Measurements from ENCODE around the gene KRTAP4-5. TPM values are rescaled to one million over a fixed set of nuclear protein-coding genes. Genes with fewer than 3 reads are reported as not detected.
"Not testable (repeated sequence)": the region's sequence is repeated elsewhere in the genome, so short reads cannot be mapped to it uniquely, and the experiment has no call there.

Gene KRTAP4-5
- not detected for polyA plus RNA-seq
- long read RNA-seq, donor 1, result 0 reads
- long read RNA-seq, donor 2, result 0 reads
- long read RNA-seq, donor 3, result 0 reads
- long read RNA-seq, donor 4, result 0 reads
- long read RNA-seq, donor 5, result 0 reads
- long read RNA-seq, donor 6, result 0 reads
- long read RNA-seq, donor 7, result 0 reads
- long read RNA-seq, donor 8, result 0 reads
- long read RNA-seq, donor 9, result 0 reads
- long read RNA-seq, donor 10, result 0 reads

DNA sequence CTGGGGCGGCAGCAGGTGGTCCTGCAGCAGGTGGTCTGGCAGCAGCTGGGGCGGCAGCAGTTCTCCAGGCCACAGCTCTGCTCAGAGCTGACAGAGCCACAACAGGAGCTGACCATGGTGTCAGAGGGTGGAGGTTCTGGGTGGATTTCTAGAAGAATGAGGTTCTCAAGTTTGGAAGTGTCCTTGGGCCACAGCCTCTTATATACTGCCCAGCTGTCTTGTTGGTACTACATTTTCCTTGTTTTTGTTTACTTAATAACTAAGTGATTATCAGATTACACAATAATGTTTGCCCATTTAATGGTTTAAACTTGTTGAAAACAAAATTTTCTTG is at the start of gene KRTAP4-5:
TSS of gene KRTAP4-5 (minus strand) at position 174 of the 334 bp plus-strand sequence. CDS start at position 116, 58 bp downstream.
- no peaks in the 10 kb centered on the region for H3K36me3 ChIP-seq (ENCODE audit: control insufficient read depth in 3 of 3, insufficient read depth in 2 of 3, low read depth in 1 of 3, low read length in 3 of 3)
- FAIRE-seq, result no peak
- H3K4me3 ChIP-seq (ENCODE audit: low read depth in 1 of 3, low read length in 3 of 3), result no peak within 1 kb of the TSS
- H3K4me1 ChIP-seq (ENCODE audit: control insufficient read depth in 3 of 3, insufficient read depth in 2 of 3, low read depth in 1 of 3, low read length in 2 of 3), result no peaks in the 10 kb centered on the region
- WGBS, 3 donors, result 53 to 68% (median 66%) methylated on average over 2 of the region's 2 CpGs
- DNase-seq, result no peak
- H3K9me3 ChIP-seq (ENCODE audit: control insufficient read depth in 2 of 2, insufficient read depth in 1 of 2, low read depth in 1 of 2, low read length in 1 of 2), result peaks cover 0 to 3% of the 10 kb centered on the region in 2 donors
- H3K27ac ChIP-seq (ENCODE audit: low read depth in 1 of 3, low read length in 2 of 3), result no peak within 1 kb of the TSS
- H3K27me3 ChIP-seq (ENCODE audit: control insufficient read depth in 3 of 3, insufficient read depth in 3 of 3, low read length in 3 of 3), result peaks cover 0 to 7% (median 2%) of the 10 kb centered on the region in 3 donors

DNA sequence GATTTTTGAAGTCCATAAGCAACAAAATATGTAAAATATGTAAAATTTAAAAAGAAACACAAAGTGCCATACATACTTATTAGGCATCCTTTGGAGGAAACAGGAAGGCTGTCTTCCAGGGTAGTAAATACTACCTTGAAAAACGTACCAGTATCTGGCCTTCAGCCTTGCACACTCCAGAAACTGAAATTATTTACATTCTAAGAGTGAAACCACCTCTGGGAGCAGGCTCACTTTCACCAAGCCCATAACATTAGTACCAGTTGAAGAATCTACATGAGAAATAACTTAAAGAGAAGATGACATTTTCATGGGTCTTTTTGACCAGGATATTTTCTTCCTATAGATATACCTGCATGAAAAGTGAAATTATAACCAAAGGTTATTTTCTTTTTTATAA is 46.4 kb upstream of the KRTAP4-5 start:
- no peak for FAIRE-seq
- H3K27ac ChIP-seq (ENCODE audit: low read depth in 1 of 3, low read length in 2 of 3), result no peak overlapping the region
- no peak overlapping the region for H3K4me3 ChIP-seq (ENCODE audit: low read depth in 1 of 3, low read length in 3 of 3)
- H3K9me3 ChIP-seq (ENCODE audit: control insufficient read depth in 2 of 2, insufficient read depth in 1 of 2, low read depth in 1 of 2, low read length in 1 of 2), result no peaks in the 10 kb centered on the region
- no peaks in the 10 kb centered on the region for H3K36me3 ChIP-seq (ENCODE audit: control insufficient read depth in 3 of 3, insufficient read depth in 2 of 3, low read depth in 1 of 3, low read length in 3 of 3)
- WGBS, 3 donors, result 7 to 24% (median 9%) methylated on average over 1 of the region's 1 CpG
- H3K4me1 ChIP-seq (ENCODE audit: control insufficient read depth in 3 of 3, insufficient read depth in 2 of 3, low read depth in 1 of 3, low read length in 2 of 3), result no peaks in the 10 kb centered on the region
- DNase-seq, result no peak
- H3K27me3 ChIP-seq (ENCODE audit: control insufficient read depth in 3 of 3, insufficient read depth in 3 of 3, low read length in 3 of 3), result peaks cover 0 to 3% (median 2%) of the 10 kb centered on the region in 3 donors

DNA sequence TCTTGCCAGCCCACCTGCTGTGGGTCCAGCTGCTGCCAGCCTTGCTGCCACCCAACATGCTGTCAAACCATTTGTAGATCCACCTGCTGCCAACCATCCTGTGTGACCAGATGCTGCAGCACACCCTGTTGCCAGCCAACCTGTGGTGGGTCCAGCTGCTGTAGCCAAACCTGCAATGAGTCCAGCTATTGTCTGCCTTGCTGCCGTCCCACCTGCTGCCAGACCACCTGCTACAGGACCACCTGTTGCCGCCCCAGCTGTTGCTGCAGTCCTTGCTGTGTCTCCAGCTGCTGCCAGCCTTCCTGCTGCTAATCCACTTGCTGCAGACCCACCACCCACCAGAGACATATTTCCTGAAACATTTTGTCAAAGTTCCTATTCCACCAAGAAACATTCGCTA is 40.7 kb upstream of the KRTAP4-5 start:
- H3K36me3 ChIP-seq (ENCODE audit: control insufficient read depth in 3 of 3, insufficient read depth in 2 of 3, low read depth in 1 of 3, low read length in 3 of 3), result no peaks in the 10 kb centered on the region
- DNase-seq (no peak), FAIRE-seq (no peak)
- H3K4me3 ChIP-seq (ENCODE audit: low read depth in 1 of 3, low read length in 3 of 3), result no peak overlapping the region
- WGBS, 3 donors, result 77 to 90% (median 78%) methylated on average over 3 of the region's 3 CpGs
- no peaks in the 10 kb centered on the region for H3K4me1 ChIP-seq (ENCODE audit: control insufficient read depth in 3 of 3, insufficient read depth in 2 of 3, low read depth in 1 of 3, low read length in 2 of 3)
- H3K9me3 ChIP-seq (ENCODE audit: control insufficient read depth in 2 of 2, insufficient read depth in 1 of 2, low read depth in 1 of 2, low read length in 1 of 2), result no peaks in the 10 kb centered on the region
- no peak overlapping the region for H3K27ac ChIP-seq (ENCODE audit: low read depth in 1 of 3, low read length in 2 of 3)
- peaks cover 0 to 25% (median 2%) of the 10 kb centered on the region in 3 donors for H3K27me3 ChIP-seq (ENCODE audit: control insufficient read depth in 3 of 3, insufficient read depth in 3 of 3, low read length in 3 of 3)

DNA sequence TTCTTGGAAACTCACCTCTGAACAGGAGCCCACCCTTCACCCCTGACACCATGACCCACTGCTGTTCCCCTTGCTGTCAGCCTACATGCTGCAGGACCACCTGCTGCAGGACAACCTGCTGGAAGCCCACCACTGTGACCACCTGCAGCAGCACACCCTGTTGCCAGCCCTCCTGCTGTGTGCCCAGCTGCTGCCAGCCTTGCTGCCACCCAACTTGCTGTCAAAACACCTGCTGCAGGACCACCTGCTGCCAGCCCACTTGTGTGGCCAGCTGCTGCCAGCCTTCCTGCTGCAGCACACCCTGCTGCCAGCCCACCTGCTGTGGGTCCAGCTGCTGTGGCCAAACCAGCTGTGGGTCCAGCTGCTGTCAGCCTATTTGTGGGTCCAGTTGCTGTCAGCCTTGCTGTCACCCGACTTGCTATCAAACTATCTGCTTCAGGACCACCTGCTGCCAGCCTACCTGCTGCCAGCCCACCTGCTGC is 40.3 kb upstream of the KRTAP4-5 start, which contains the start of gene KRTAP9-1:
TSS of gene KRTAP9-1 (plus strand) at position 51 of the 482 bp plus-strand sequence. CDS start at position 51, 0 bp downstream.
- H3K4me1 ChIP-seq (ENCODE audit: control insufficient read depth in 3 of 3, insufficient read depth in 2 of 3, low read depth in 1 of 3, low read length in 2 of 3); H3K36me3 ChIP-seq (ENCODE audit: control insufficient read depth in 3 of 3, insufficient read depth in 2 of 3, low read depth in 1 of 3, low read length in 3 of 3); H3K27ac ChIP-seq (ENCODE audit: low read depth in 1 of 3, low read length in 2 of 3); FAIRE-seq; H3K9me3 ChIP-seq (ENCODE audit: control insufficient read depth in 2 of 2, insufficient read depth in 1 of 2, low read depth in 1 of 2, low read length in 1 of 2); H3K4me3 ChIP-seq (ENCODE audit: low read depth in 1 of 3, low read length in 3 of 3); DNase-seq: not testable (repeated sequence)
- peaks cover 0 to 25% (median 2%) of the 10 kb centered on the region in 3 donors for H3K27me3 ChIP-seq (ENCODE audit: control insufficient read depth in 3 of 3, insufficient read depth in 3 of 3, low read length in 3 of 3)
- WGBS, 3 donors, result 18 to 60% (median 50%) methylated on average over 1 of the region's 1 CpG

DNA sequence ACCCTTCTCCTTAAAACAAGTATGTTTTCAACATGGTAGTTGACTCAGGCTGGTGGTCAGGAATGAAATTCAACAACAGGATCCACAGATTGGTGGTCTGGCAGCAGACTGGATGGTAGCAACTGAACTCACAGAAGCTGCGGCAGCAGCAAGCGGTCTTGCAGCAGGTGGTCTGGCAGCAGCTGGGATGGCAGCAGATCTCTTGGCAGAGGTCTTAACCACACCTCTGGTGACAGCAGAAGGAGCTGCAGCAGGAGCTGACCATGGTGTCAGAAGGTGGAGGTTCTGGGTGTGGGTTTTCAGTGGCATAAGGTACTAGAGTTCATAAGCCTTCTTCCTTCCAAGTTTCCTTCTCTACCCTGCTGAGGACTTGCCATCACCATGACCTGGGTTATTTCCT is 37.2 kb upstream of the KRTAP4-5 start:
- DNase-seq (no peak), FAIRE-seq (no peak)
- Histone ChIP-seq H3K36me3 (ENCODE audit: control insufficient read depth in 3 of 3, insufficient read depth in 2 of 3, low read depth in 1 of 3, low read length in 3 of 3) (no peaks in the 10 kb centered on the region), H3K27ac (ENCODE audit: low read depth in 1 of 3, low read length in 2 of 3) (no peak overlapping the region), H3K4me3 (ENCODE audit: low read depth in 1 of 3, low read length in 3 of 3) (no peak overlapping the region), H3K27me3 (ENCODE audit: control insufficient read depth in 3 of 3, insufficient read depth in 3 of 3, low read length in 3 of 3) (peaks cover 0 to 33% (median 2%) of the 10 kb centered on the region in 3 donors), H3K4me1 (ENCODE audit: control insufficient read depth in 3 of 3, insufficient read depth in 2 of 3, low read depth in 1 of 3, low read length in 2 of 3) (peaks cover 0 to 7% (median 0%) of the 10 kb centered on the region in 3 donors), H3K9me3 (ENCODE audit: control insufficient read depth in 2 of 2, insufficient read depth in 1 of 2, low read depth in 1 of 2, low read length in 1 of 2) (no peaks in the 10 kb centered on the region)
- 73 to 94% (median 83%) methylated on average over 2 of the region's 2 CpGs for WGBS, 3 donors

DNA sequence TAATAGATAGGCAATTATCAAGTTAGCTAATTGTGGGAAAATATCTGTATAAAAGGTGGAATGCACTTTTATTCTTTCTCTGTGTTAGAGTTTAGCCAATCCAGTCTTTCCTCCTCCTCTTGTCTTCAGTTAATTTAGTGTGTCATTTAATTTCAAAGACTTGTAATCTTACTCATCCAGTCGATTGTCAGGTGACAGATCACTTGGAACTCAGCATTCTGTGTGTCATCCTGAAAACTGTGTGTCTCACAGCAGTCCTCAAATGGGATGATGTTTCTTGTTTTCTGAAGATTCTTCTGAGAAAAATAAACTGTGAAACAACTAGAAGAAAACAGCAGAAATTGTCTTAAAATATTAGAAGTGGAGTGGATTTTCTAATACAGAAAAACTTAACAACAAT is 35.4 kb upstream of the KRTAP4-5 start:
- Histone ChIP-seq H3K9me3 (ENCODE audit: control insufficient read depth in 2 of 2, insufficient read depth in 1 of 2, low read depth in 1 of 2, low read length in 1 of 2) (no peaks in the 10 kb centered on the region), H3K36me3 (ENCODE audit: control insufficient read depth in 3 of 3, insufficient read depth in 2 of 3, low read depth in 1 of 3, low read length in 3 of 3) (no peaks in the 10 kb centered on the region), H3K27ac (ENCODE audit: low read depth in 1 of 3, low read length in 2 of 3) (no peak overlapping the region), H3K4me3 (ENCODE audit: low read depth in 1 of 3, low read length in 3 of 3) (no peak overlapping the region), H3K27me3 (ENCODE audit: control insufficient read depth in 3 of 3, insufficient read depth in 3 of 3, low read length in 3 of 3) (peaks cover 0 to 31% (median 2%) of the 10 kb centered on the region in 3 donors), H3K4me1 (ENCODE audit: control insufficient read depth in 3 of 3, insufficient read depth in 2 of 3, low read depth in 1 of 3, low read length in 2 of 3) (peaks cover 0 to 7% (median 0%) of the 10 kb centered on the region in 3 donors)
- FAIRE-seq (no peak), DNase-seq (no peak)
- WGBS, 3 donors, result 10 to 47% (median 11%) methylated on average over 1 of the region's 1 CpG

DNA sequence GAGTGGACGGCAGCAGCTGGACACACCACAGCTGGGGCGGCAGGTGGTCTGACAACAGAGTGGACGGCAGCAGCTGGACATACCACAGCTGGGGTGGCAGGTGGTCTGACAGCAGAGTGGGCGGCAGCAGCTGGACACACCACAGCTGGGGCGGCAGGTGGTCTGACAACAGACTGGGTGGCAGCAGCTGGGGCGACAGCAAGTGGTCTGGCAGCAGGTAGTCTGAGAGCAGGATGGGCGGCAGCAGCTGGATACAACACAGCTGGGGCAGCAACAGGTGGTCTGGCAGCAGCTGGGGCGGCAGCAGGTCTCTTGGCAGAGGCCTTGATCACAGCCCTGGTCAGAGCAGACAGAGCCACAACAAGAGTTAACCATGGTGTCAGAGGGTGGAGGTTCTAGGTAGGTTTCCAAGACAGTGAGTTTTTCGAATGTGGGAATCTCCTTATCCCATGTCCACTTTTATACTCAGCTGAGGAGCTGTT is 34.9 kb upstream of the KRTAP4-5 start, which contains the start of gene KRTAP4-1:
TSS of gene KRTAP4-1 (minus strand) at position 432 of the 482 bp plus-strand sequence. CDS start at position 375, 57 bp downstream.
- H3K4me3 ChIP-seq (ENCODE audit: low read depth in 1 of 3, low read length in 3 of 3), result no peak within 1 kb of the TSS
- H3K4me1 ChIP-seq (ENCODE audit: control insufficient read depth in 3 of 3, insufficient read depth in 2 of 3, low read depth in 1 of 3, low read length in 2 of 3), result peaks cover 0 to 7% (median 0%) of the 10 kb centered on the region in 3 donors
- no peaks in the 10 kb centered on the region for H3K9me3 ChIP-seq (ENCODE audit: control insufficient read depth in 2 of 2, insufficient read depth in 1 of 2, low read depth in 1 of 2, low read length in 1 of 2)
- 62 to 79% (median 63%) methylated on average over 9 of the region's 9 CpGs for WGBS, 3 donors
- H3K27me3 ChIP-seq (ENCODE audit: control insufficient read depth in 3 of 3, insufficient read depth in 3 of 3, low read length in 3 of 3), result peaks cover 0 to 32% (median 2%) of the 10 kb centered on the region in 3 donors
- H3K27ac ChIP-seq (ENCODE audit: low read depth in 1 of 3, low read length in 2 of 3), result no peak within 1 kb of the TSS
- DNase-seq (no peak), FAIRE-seq (no peak)
- H3K36me3 ChIP-seq (ENCODE audit: control insufficient read depth in 3 of 3, insufficient read depth in 2 of 3, low read depth in 1 of 3, low read length in 3 of 3), result no peaks in the 10 kb centered on the region

DNA sequence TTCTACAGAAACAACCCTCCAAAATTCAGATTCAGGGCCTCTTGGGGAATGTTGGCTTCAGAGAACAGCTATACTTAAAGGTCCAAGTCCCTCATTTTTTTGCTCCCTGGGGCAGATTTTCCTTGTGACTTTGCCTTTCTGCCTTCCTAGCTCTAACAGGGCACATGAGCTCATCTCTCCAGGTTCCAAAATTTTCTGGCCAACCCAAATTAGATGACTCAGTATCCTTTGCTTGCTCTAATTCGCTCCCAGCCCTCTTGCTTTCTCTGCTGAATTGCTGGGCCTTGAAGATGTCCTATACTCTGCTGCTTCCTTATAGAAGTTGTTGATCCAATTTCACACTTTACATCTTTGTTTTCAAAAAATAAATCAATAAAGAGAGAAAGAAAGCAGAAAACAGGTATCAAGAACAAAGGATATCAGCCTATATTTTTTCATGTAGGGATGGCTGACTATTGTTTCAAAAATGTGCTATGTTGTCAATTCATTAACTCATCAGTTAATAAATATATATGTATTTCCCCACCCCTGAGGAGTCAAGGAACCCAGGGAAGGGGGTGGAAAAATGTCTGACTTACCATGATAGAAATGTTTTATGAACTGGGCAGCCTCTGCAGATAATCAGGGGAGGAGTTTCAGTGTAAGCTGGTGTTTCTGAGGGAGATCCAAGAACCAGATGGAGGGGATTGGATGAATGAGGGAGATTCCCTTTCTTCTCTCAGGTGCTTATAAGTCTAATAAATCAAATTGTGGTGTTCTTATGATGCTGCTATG is 29.4 kb upstream of the KRTAP4-5 start:
- FAIRE-seq (no peak), DNase-seq (no peak)
- Histone ChIP-seq H3K27me3 (ENCODE audit: control insufficient read depth in 3 of 3, insufficient read depth in 3 of 3, low read length in 3 of 3) (peaks cover 0 to 38% (median 2%) of the 10 kb centered on the region in 3 donors), H3K27ac (ENCODE audit: low read depth in 1 of 3, low read length in 2 of 3) (no peak overlapping the region), H3K9me3 (ENCODE audit: control insufficient read depth in 2 of 2, insufficient read depth in 1 of 2, low read depth in 1 of 2, low read length in 1 of 2) (no peaks in the 10 kb centered on the region), H3K36me3 (ENCODE audit: control insufficient read depth in 3 of 3, insufficient read depth in 2 of 3, low read depth in 1 of 3, low read length in 3 of 3) (no peaks in the 10 kb centered on the region), H3K4me3 (ENCODE audit: low read depth in 1 of 3, low read length in 3 of 3) (no peak overlapping the region), H3K4me1 (ENCODE audit: control insufficient read depth in 3 of 3, insufficient read depth in 2 of 3, low read depth in 1 of 3, low read length in 2 of 3) (peaks cover 0 to 7% (median 0%) of the 10 kb centered on the region in 3 donors)
- WGBS, 3 donors, result 75 to 93% (median 88%) methylated on average over 1 of the region's 1 CpG

All from small intestine (tissue), 16 donors.